IPS DF 6.9 (cell line): Measurements from ENCODE around the gene ANAPC2.

ENCODE experiments used
- DNase-seq: peaks from one replicate; pipeline ENCODE4 v3.0.0-alpha.2; 2013; ENCODE audit warnings: low read depth, low spot score
- H3K27ac ChIP-seq: one replicate; pipeline ENCODE4 v1.5.1; 2013; ENCODE audit warnings: low read length, control low read depth
- H3K27me3 ChIP-seq: 2 replicates; pipeline ENCODE4 v1.6.1; 2013; ENCODE audit warnings: mild to moderate bottlenecking, low read length; ENCODE audit not compliant: control insufficient read depth, insufficient read depth
- H3K36me3 ChIP-seq: 2 replicates; pipeline ENCODE4 v1.6.1; 2013; ENCODE audit warnings: low read length; ENCODE audit not compliant: control insufficient read depth, insufficient read depth
- H3K4me1 ChIP-seq: 2 replicates; pipeline ENCODE4 v1.6.1; 2013; ENCODE audit warnings: low read length; ENCODE audit not compliant: control insufficient read depth, insufficient read depth
- H3K4me3 ChIP-seq: 2 replicates; pipeline ENCODE4 v1.5.1; 2013; ENCODE audit warnings: mild to moderate bottlenecking, low read length
- H3K9me3 ChIP-seq: 2 replicates; pipeline ENCODE4 v1.6.1; 2013; ENCODE audit warnings: low read length, inconsistent platforms; ENCODE audit not compliant: control insufficient read depth, insufficient read depth
- WGBS: extraction: QIAGEN DNeasy Blood & Tissue Kit; methylation state at CpG from one replicate; pipeline ENCODE4 v1.1.7; 2013; ENCODE audit warnings: mixed read lengths, missing lambda C conversion rate; ENCODE audit not compliant: insufficient read length, insufficient coverage; 5-methylcytosine and 5-hydroxymethylcytosine counted together

The ANAPC2 gene

GRCh38 chr9:137188490-137189296 lies at the start of gene ANAPC2, which contains the start of gene SSNA1:
Gene ANAPC2 (minus strand): TSS chr9:137188560. CDS start chr9:137188532, 28 bp downstream.
Gene SSNA1 (plus strand): TSS chr9:137188676. CDS start chr9:137188727, 51 bp downstream.
- peak; percentile 85 for DNase-seq
- Histone ChIP-seq H3K4me1 (peaks cover 6% of the 10 kb centered on the region; the same call in 1 of the 2 replicates), H3K27me3 (no peaks in the 10 kb centered on the region), H3K36me3 (peaks cover 11% of the 10 kb centered on the region), H3K9me3 (no peaks in the 10 kb centered on the region), H3K27ac (no peak within 1 kb of the TSS), H3K4me3 (peak within 1 kb of the TSS; percentile 95)
- WGBS: no CpG with 5 or more reads among the region's 98 CpGs

- Histone ChIP-seq H3K4me1 (peaks cover 7% of the 10 kb centered on the region), H3K27ac (no peak overlapping the region), H3K9me3 (no peaks in the 10 kb centered on the region), H3K36me3 (no peaks in the 10 kb centered on the region), H3K27me3 (no peaks in the 10 kb centered on the region), H3K4me3 (no peak overlapping the region)
- WGBS: no CpG with 5 or more reads among the region's 11 CpGs
- DNase-seq: no peak
These were observed 48.6 kb upstream of the ANAPC2 start for GRCh38 chr9:137236936-137237421.

- Histone ChIP-seq H3K9me3 (no peaks in the 10 kb centered on the region), H3K27me3 (no peaks in the 10 kb centered on the region), H3K36me3 (no peaks in the 10 kb centered on the region), H3K27ac (no peak overlapping the region), H3K4me3 (no peak overlapping the region), H3K4me1 (peaks cover 7% of the 10 kb centered on the region)
- no peak for DNase-seq
- WGBS: no CpG with 5 or more reads among the region's 31 CpGs
These were observed 48.0 kb upstream of the ANAPC2 start for GRCh38 chr9:137236238-137236935.

- Histone ChIP-seq H3K36me3 (no peaks in the 10 kb centered on the region), H3K9me3 (no peaks in the 10 kb centered on the region), H3K4me3 (no peak overlapping the region), H3K27me3 (no peaks in the 10 kb centered on the region), H3K4me1 (peaks cover 7% of the 10 kb centered on the region), H3K27ac (no peak overlapping the region)
- no CpG with 5 or more reads among the region's 35 CpGs for WGBS
- DNase-seq: no peak
These were observed 47.3 kb upstream of the ANAPC2 start for GRCh38 chr9:137235424-137236237.

GRCh38 chr9:137234758-137235423 lies 46.5 kb upstream of the ANAPC2 start:
- no CpG with 5 or more reads among the region's 18 CpGs for WGBS
- Histone ChIP-seq H3K27me3 (no peaks in the 10 kb centered on the region), H3K4me3 (no peak overlapping the region), H3K4me1 (peaks cover 7% of the 10 kb centered on the region), H3K27ac (no peak overlapping the region), H3K9me3 (no peaks in the 10 kb centered on the region), H3K36me3 (no peaks in the 10 kb centered on the region)
- DNase-seq: no peak

DNA sequence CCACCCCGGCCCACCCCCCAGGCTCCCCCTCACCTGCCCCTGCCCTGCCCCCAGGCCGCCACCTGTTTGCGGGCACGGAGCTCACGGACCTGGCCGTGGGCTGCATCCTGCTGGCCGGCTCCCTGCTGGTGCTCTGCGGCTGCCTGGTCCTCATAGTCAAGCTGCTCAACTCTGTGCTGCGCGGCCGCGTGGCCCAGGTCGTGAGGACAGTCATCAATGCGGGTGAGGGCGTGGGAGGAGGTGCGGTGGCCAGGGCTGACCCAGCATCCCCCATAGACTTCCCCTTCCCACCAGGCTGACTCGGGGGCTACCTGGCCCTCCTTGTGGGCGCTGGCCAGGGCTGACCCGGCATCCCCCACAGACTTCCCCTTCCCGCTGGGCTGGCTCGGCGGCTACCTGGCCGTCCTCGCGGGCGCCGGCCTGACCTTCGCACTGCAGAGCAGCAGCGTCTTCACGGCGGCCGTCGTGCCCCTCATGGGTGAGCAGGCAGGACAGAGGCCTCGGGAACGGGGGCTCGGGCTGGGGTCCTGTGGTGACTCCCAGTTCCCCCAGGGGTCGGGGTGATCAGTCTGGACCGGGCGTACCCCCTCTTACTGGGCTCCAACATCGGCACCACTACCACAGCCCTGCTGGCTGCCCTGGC lies 45.8 kb upstream of the ANAPC2 start:
- H3K4me1 ChIP-seq: peaks cover 7% of the 10 kb centered on the region
- no peak overlapping the region for H3K4me3 ChIP-seq
- no peak overlapping the region for H3K27ac ChIP-seq
- H3K9me3 ChIP-seq: no peaks in the 10 kb centered on the region
- WGBS: no CpG with 5 or more reads among the region's 40 CpGs
- DNase-seq: no peak
- no peaks in the 10 kb centered on the region for H3K36me3 ChIP-seq
- H3K27me3 ChIP-seq: no peaks in the 10 kb centered on the region

DNA sequence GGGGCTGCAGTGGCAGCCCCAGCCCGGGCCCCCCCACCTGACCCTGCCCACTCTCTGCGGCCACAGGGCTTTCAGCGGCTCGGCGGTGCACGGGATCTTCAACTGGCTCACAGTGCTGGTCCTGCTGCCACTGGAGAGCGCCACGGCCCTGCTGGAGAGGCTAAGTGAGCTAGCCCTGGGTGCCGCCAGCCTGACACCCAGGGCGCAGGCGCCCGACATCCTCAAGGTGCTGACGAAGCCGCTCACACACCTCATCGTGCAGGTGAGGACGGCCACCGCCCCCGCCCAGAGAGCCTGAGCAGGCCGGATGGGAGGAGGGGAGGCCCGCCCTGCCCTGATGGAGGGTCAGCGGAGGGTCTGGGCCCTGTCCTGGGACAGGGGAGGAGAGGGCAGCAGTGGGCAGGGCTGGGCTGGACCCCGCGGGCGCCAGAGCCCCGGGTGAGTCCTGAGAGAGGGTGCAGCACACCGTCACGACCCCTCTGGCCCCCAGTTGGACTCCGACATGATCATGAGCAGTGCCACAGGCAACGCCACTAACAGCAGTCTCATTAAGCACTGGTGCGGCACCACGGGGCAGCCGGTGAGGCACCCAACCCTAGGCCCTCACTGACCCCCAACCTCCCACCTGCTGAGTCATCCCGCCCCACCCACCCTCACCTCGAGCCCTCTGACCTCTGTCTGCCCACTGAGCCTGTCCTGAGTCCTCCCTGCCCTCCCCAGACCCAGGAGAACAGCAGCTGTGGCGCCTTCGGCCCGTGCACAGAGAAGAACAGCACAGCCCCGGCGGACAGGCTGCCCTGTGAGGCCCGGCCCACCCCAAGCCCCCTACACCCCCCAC lies 45.0 kb upstream of the ANAPC2 start:
- no peak overlapping the region for H3K27ac ChIP-seq
- DNase-seq: no peak
- H3K4me1 ChIP-seq: peaks cover 7% of the 10 kb centered on the region
- H3K4me3 ChIP-seq: no peak overlapping the region
- no peaks in the 10 kb centered on the region for H3K9me3 ChIP-seq
- no peaks in the 10 kb centered on the region for H3K36me3 ChIP-seq
- no CpG with 5 or more reads among the region's 40 CpGs for WGBS
- H3K27me3 ChIP-seq: no peaks in the 10 kb centered on the region

- Histone ChIP-seq H3K4me1 (peaks cover 9% of the 10 kb centered on the region), H3K27ac (no peak overlapping the region), H3K4me3 (no peak overlapping the region), H3K27me3 (no peaks in the 10 kb centered on the region), H3K9me3 (no peaks in the 10 kb centered on the region), H3K36me3 (no peaks in the 10 kb centered on the region)
- DNase-seq: no peak
- WGBS: no CpG with 5 or more reads among the region's 24 CpGs
These were observed 44.1 kb upstream of the ANAPC2 start for GRCh38 chr9:137232510-137232909.

DNA sequence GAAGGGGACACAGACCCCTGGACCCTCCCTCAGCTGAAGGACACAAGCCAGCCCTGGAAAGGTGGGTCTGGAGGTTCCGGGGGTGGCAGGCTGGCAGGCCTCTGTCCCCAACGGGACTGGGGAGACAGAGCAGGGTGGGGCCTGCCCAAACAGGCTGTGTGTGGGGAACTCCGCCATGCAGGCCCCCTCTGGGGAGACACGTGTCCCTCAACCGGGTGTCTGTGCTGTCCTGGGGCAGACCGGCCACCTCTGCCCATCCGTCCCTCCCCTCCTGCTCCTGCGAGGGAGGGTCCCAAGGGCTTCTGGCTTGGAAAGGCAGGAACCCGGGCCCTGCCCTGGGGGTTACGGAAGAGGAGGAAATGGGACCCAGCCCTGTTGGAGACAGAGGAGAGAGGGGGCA lies 43.7 kb upstream of the ANAPC2 start:
- no peaks in the 10 kb centered on the region for H3K27me3 ChIP-seq
- no peak overlapping the region for H3K4me3 ChIP-seq
- H3K9me3 ChIP-seq: no peaks in the 10 kb centered on the region
- no peak overlapping the region for H3K27ac ChIP-seq
- H3K4me1 ChIP-seq: peaks cover 9% of the 10 kb centered on the region
- DNase-seq: no peak
- no peaks in the 10 kb centered on the region for H3K36me3 ChIP-seq
- WGBS: no CpG with 5 or more reads among the region's 10 CpGs
